Left ventricle myocardium inferior (tissue), 1 donor: ENCODE results near the gene ELFN2. TPM values are rescaled to one million over a fixed set of nuclear protein-coding genes. Genes with fewer than 3 reads are reported as not detected.

ENCODE experiments used
- DNase-seq: peaks from one replicate; pipeline ENCODE4 v3.0.0-alpha.2; 2020
- H3K27ac ChIP-seq: fragments of 200-600 bp; replicated peaks from 2 replicates; pipeline ENCODE4 v1.8.0; 2021
- H3K27me3 ChIP-seq: fragments of 200-600 bp; 2 replicates; pipeline ENCODE4 v1.8.0; 2021; ENCODE audit warnings: low read depth
- H3K36me3 ChIP-seq: fragments of 200-600 bp; 2 replicates; pipeline ENCODE4 v1.8.0; 2021
- H3K4me1 ChIP-seq: fragments of 200-600 bp; 2 replicates; pipeline ENCODE4 v1.8.0; 2021
- H3K4me3 ChIP-seq: fragments of 200-600 bp; 2 replicates; pipeline ENCODE4 v1.8.0; 2021; ENCODE audit warnings: mild to moderate bottlenecking, moderate library complexity
- H3K9me3 ChIP-seq: fragments of 200-600 bp; replicated peaks from 2 replicates; pipeline ENCODE4 v1.8.0; 2021
- intact Hi-C: fragments of 100-400 bp; cut with micrococcal nuclease; formaldehyde crosslinking; loops from one replicate; pipeline ENCODE4 v1.11.0; 2022
- total RNA-seq: library from RNA; stranded (reverse); fragmentation: NEBNext Ultra II Directional; extraction: Animal tissue kit (Norgen Biotek cat#: 25700); gene quantifications from one replicate; pipeline ENCODE4 v1.2.1, GENCODE V29; 2021
- TF ChIP-seq, protein P1 (sequence below): fragments of 200-600 bp; IDR thresholded peaks from 2 replicates; pipeline ENCODE4 v1.8.0; 2021; ENCODE audit warnings: antibody characterized with exemption, mild to moderate bottlenecking, borderline replicate concordance
- donor health status: DM: no; HTN: yes; CAD: no; lungs with severe emphysema.

Gene ELFN2
- total RNA-seq, 1 donor from 2014 or later = not detected

DNA sequence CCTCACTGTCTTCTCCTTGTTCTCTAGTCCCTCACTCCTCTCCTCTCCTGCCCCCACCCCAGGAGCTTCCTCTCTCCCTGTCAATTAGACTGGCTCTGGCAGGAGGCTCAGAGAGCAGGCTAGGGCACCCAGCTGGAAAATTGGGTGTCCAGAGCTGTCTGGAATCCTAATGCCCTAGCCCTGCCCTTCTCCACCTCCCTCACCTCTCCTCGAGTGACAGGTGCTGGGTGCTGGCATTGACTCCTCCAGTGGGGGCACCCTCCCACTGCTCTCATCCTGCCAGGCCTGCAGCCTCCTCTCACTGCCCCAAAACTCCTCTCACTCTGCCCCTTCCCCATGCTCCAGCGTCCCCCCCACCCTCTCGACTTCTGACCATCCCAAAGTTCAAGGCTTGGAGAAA, 76.0 kb downstream of the ELFN2 start:
- no peak overlapping the region for H3K27ac ChIP-seq
- TF ChIP-seq, protein P1, sequence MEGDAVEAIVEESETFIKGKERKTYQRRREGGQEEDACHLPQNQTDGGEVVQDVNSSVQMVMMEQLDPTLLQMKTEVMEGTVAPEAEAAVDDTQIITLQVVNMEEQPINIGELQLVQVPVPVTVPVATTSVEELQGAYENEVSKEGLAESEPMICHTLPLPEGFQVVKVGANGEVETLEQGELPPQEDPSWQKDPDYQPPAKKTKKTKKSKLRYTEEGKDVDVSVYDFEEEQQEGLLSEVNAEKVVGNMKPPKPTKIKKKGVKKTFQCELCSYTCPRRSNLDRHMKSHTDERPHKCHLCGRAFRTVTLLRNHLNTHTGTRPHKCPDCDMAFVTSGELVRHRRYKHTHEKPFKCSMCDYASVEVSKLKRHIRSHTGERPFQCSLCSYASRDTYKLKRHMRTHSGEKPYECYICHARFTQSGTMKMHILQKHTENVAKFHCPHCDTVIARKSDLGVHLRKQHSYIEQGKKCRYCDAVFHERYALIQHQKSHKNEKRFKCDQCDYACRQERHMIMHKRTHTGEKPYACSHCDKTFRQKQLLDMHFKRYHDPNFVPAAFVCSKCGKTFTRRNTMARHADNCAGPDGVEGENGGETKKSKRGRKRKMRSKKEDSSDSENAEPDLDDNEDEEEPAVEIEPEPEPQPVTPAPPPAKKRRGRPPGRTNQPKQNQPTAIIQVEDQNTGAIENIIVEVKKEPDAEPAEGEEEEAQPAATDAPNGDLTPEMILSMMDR = no peak
- H3K4me1 ChIP-seq = peaks cover 4% of the 10 kb centered on the region
- H3K9me3 ChIP-seq = no peaks in the 10 kb centered on the region
- H3K4me3 ChIP-seq = no peak overlapping the region
- no peaks in the 10 kb centered on the region for H3K36me3 ChIP-seq
- intact Hi-C loops = no loop called here
- DNase-seq = no peak
- peaks cover 67% of the 10 kb centered on the region for H3K27me3 ChIP-seq

DNA sequence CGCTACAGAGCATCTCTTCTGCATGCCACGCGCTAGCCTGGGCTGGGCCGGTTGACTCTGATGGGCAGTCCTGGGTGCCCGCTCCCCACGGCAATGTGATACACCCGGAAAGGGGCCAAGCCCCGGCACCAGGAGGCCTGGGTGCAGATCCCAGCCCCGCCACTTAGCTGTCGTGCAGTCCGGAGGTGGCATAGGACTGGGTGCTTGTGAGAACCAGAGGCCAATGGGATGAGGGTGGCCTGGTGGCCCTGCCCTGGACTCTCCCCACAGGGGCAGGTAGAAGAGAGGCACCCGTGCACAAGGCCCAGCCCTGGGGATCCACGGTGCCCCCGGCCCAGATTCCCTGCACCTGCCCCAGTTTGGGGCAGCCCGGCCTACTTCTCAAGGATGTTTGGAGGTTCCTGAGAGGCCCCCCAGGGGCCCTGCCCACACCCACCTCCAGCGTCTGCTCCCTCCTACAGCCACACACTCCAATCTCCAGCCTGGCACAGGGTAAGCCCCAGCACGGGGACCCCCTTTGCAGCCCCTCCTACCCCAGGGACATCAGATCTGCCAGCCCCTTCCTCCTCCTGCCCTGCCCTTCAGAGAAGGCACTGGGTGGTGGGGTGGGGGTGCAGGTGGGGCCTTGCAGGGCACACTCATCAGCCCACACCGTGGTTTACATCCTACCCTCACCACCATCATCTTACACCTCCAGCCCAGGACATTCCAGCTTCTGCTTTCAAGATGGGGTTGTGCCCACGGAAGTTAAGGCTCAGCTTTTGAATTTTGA, 78.0 kb downstream of the ELFN2 start:
- TF ChIP-seq, protein P1 = no peak
- Histone ChIP-seq H3K4me1 (peaks cover 8% of the 10 kb centered on the region), H3K9me3 (no peaks in the 10 kb centered on the region), H3K27me3 (peaks cover 57% of the 10 kb centered on the region), H3K27ac (no peak overlapping the region), H3K36me3 (no peaks in the 10 kb centered on the region), H3K4me3 (no peak overlapping the region)
- no peak for DNase-seq
- intact Hi-C loops = no loop called here

DNA sequence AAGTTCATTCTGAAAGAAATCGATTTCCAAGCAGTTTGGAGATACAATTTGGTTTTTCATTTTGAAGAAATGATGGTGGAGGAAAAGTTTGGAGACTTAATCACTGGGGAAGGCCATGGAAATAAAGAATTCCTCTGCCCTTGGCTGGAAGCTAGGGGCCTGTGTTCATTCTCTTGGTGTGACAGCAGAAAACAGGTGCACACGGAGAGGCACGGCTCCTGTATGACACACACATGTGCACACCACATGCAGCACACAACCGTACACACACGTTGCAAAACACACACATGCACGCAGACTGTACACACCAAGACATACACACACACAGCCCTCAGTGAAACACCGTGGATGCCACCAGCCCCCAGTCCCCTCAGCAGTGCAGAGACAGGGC, 80.8 kb downstream of the ELFN2 start:
- DNase-seq = no peak
- no peak overlapping the region for H3K27ac ChIP-seq
- no peak overlapping the region for H3K4me3 ChIP-seq
- intact Hi-C loops = no loop called here
- TF ChIP-seq, protein P1 = no peak
- no peaks in the 10 kb centered on the region for H3K36me3 ChIP-seq
- no peaks in the 10 kb centered on the region for H3K9me3 ChIP-seq
- peaks cover 56% of the 10 kb centered on the region for H3K27me3 ChIP-seq
- peaks cover 8% of the 10 kb centered on the region for H3K4me1 ChIP-seq

DNA sequence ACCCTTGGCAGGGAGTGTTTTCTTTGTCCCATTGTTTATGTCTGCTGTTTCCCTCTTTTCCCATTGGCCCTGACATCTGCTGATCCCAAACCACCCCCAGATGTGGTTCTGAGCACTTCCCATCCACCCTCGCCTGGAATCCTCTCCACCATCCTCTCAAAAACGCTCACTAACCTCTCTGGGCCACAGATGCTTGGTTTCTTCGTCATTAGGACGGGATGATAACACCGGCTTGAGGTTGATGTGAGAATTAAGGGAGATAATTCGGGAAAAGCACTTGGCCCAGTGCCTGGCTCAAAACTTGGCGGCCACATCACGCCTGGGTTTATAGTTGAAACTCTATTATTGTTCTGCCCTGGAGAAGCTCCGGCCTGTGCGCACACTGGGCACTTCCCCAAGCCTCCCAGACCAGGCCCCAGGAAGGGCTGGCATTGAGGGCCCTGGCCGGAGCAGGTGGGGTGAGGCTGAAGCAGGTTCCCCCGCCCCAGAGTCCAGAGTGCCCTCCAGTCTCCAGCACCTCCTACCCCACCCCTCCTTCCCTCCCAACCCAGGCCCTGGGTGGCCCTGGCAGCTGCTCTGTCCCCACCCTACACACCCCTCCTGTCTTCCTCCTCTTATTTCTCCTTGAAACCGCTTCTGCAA, 81.3 kb downstream of the ELFN2 start:
- H3K36me3 ChIP-seq = no peaks in the 10 kb centered on the region
- H3K27ac ChIP-seq = no peak overlapping the region
- peaks cover 8% of the 10 kb centered on the region for H3K4me1 ChIP-seq
- H3K9me3 ChIP-seq = no peaks in the 10 kb centered on the region
- intact Hi-C loops = no loop called here
- no peak overlapping the region for H3K4me3 ChIP-seq
- TF ChIP-seq, protein P1 = no peak
- peak; percentile 31 for DNase-seq
- H3K27me3 ChIP-seq = peaks cover 56% of the 10 kb centered on the region

DNA sequence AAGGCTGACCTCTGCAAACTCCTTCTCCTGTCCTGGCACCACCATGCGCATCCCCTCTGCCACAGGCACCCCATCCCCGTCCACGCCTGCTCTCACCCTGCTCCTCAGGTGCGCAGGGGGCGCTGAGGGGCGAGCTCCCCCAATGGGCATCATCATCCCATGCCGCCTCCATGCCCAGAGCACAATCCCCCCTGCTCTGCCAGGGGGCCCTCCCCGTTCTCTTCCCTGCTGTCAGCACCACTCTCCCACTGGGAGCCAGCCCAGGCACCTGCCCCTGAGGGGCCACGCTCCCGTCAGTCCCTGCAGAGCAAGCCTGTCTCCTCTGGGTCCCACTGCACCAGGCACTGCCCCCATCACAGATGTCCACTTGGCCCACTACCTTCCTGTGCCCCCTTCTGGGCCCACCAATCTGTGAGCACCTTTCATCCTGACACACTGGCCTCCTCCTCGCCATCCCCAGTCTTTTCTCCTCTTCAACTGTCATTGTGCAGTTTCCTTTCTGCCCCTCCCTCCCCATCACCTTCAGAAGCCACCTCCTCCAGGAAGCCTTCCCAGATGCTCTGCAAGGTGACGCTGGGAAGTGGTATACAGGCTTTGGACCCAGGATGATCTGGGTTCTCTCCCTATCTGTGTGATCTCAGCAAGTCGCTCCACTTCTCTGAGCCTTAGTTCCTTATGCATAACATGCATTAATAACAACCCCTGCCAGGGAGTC, 82.4 kb downstream of the ELFN2 start:
- intact Hi-C loops = no loop called here
- H3K9me3 ChIP-seq = no peaks in the 10 kb centered on the region
- H3K4me3 ChIP-seq = no peak overlapping the region
- TF ChIP-seq, protein P1 = no peak
- H3K4me1 ChIP-seq = peaks cover 8% of the 10 kb centered on the region
- DNase-seq = no peak
- H3K27me3 ChIP-seq = peaks cover 63% of the 10 kb centered on the region
- H3K36me3 ChIP-seq = no peaks in the 10 kb centered on the region
- H3K27ac ChIP-seq = no peak overlapping the region
